Measurements from ENCODE around the gene SLC44A3.

The SLC44A3 gene

GRCh38 chr1:94865360-94865759 is 45.2 kb downstream of the SLC44A3 start:
- DNase-seq (ENCODE audit: low spot score) = no peak
- ChIA-PET CTCF (no interaction called here), POLR2A (ENCODE audit: low non-redundant PET) (no interaction called here)
- no peak overlapping the region for H3K27ac ChIP-seq
- no peak for TF ChIP-seq CTCF (conservative IDR thresholded peaks at IDR 0.05; ENCODE audit: low read depth)

GRCh38 chr1:94866164-94866807 is 46.1 kb downstream of the SLC44A3 start:
- no peak for DNase-seq (ENCODE audit: low spot score)
- H3K27ac ChIP-seq = no peak overlapping the region
- ChIA-PET CTCF (no interaction called here), POLR2A (ENCODE audit: low non-redundant PET) (no interaction called here)
- TF ChIP-seq CTCF (conservative IDR thresholded peaks at IDR 0.05; ENCODE audit: low read depth) = no peak

GRCh38 chr1:94871031-94871430 is 50.9 kb downstream of the SLC44A3 start:
- ChIA-PET POLR2A (ENCODE audit: low non-redundant PET) (no interaction called here), CTCF (no interaction called here)
- H3K27ac ChIP-seq = no peak overlapping the region
- no peak for DNase-seq (ENCODE audit: low spot score)
- no peak for TF ChIP-seq CTCF (conservative IDR thresholded peaks at IDR 0.05; ENCODE audit: low read depth)

GRCh38 chr1:94872771-94873495 is 52.8 kb downstream of the SLC44A3 start:
- DNase-seq (ENCODE audit: low spot score) = no peak
- ChIA-PET CTCF (interaction anchor here (0.7 kb wide), 1 partner anchor 721 kb away, joined by 3 read pairs; no protein-coding TSS in a partner anchor), POLR2A (ENCODE audit: low non-redundant PET) (no interaction called here)
- no peak for TF ChIP-seq CTCF (conservative IDR thresholded peaks at IDR 0.05; ENCODE audit: low read depth)
- H3K27ac ChIP-seq = no peak overlapping the region

- H3K27ac ChIP-seq = no peak overlapping the region
- ChIA-PET POLR2A (ENCODE audit: low non-redundant PET) (no interaction called here), CTCF (interaction anchor here (0.7 kb wide), 1 partner anchor 722 kb away, joined by 3 read pairs; no protein-coding TSS in a partner anchor)
- TF ChIP-seq CTCF (conservative IDR thresholded peaks at IDR 0.05; ENCODE audit: low read depth) = no peak
- no peak for DNase-seq (ENCODE audit: low spot score)
These were observed 53.6 kb downstream of the SLC44A3 start for GRCh38 chr1:94873520-94874351.

GRCh38 chr1:94874423-94874822 is 54.3 kb downstream of the SLC44A3 start:
- DNase-seq (ENCODE audit: low spot score) = no peak
- no peak overlapping the region for H3K27ac ChIP-seq
- no peak for TF ChIP-seq CTCF (conservative IDR thresholded peaks at IDR 0.05; ENCODE audit: low read depth)
- CTCF ChIA-PET = no interaction called here
- POLR2A ChIA-PET (ENCODE audit: low non-redundant PET) = no interaction called here
